AG20443 (cell line): ENCODE measurements around the gene TMEM18.
A peak's percentile ranks its signal among the peaks of the same experiment; 100 is the strongest.

Experiments used
- DNase-seq: peaks from one replicate; pipeline ENCODE4 v3.0.0; 2012; ENCODE audit warnings: low spot score, mixed read lengths

The TMEM18 gene

DNA sequence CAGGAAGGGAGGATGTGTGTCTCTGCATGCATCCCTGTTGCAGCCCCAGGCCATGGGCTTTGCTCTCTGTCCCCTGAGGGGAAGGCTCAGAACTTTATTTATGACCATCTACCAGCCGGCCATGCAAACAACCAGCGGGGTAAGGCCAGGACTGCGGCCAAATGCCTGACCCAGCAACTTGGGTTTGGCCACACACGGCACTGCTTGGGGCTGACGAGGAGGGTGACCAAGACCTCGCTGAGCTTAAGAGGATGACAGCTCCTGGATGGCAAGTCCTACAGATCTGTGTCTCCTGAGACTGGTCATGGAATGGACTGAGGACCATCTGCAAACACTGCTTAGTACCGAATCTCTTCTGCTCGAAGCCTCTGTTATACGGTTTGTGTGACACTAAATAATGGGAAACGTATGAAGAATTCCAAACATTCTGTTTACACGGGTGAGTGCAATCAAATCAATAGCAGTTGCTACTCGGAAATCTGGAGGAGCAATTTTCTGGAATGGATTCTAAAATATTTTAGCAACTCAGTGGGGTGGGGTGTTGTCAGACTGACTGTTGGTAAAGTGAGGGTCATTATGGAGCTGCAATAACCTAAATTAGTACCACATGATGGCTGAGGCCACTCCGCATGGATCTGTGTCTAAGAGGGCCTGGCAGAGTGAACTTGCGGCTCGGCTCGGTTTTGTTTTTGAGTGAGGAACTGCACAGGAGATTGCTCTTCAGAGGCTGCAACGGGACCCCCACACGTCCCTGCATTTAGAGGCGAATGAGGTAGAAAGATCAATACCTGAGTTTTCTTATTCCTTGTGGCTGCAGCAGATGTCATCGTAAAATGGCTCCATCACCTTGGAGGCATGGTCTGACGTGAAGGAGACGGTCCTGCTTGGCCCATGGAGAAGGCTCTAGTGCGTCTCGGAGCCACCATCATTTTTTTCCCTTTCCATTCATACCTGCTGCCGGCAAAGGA, 26.6 kb downstream of the TMEM18 start:
- peak; percentile 50 for DNase-seq

DNA sequence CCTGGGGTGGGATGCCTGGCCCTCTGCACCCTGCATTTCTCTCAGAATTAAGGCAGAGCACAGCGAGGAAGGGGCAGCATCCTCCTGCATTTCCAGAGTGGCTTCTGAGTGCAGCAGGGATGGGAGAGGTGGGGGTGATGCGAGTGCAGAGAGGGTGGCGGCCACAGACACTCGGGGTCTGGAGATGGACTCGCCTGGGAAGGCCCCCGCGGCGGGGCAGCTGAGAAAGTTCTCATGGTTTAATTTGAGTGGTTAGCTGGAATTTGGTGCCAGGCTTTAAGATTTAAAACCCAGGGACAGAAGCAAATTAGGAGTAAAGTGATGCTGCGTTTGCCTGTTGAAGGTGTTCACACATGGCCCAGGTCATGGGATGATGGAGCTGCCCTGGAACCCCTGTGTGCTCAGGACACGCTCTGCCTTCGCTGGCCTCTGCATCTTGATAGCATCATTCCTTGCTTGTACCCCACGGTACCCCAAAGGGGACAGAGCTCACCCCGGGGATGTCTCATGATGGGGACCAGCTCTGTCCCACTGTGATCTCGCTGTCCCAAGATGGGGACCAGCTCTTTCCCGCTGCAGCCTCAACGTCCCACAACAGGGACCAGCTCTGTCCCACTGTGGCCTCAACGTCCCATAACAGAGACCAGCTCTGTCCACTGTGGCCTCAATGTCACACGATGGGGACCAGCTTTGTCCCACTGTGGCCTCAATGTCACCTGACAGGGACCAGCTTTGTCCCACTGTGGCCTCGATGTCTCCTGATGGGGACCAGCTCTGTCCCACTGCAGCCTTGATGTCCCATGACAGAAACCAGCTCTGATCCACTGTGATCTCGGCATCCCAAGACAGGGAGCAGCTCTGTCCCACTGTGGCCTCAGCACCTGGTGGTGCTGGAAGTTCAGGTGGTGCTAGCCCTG, 27.5 kb downstream of the TMEM18 start:
- no peak for DNase-seq

DNA sequence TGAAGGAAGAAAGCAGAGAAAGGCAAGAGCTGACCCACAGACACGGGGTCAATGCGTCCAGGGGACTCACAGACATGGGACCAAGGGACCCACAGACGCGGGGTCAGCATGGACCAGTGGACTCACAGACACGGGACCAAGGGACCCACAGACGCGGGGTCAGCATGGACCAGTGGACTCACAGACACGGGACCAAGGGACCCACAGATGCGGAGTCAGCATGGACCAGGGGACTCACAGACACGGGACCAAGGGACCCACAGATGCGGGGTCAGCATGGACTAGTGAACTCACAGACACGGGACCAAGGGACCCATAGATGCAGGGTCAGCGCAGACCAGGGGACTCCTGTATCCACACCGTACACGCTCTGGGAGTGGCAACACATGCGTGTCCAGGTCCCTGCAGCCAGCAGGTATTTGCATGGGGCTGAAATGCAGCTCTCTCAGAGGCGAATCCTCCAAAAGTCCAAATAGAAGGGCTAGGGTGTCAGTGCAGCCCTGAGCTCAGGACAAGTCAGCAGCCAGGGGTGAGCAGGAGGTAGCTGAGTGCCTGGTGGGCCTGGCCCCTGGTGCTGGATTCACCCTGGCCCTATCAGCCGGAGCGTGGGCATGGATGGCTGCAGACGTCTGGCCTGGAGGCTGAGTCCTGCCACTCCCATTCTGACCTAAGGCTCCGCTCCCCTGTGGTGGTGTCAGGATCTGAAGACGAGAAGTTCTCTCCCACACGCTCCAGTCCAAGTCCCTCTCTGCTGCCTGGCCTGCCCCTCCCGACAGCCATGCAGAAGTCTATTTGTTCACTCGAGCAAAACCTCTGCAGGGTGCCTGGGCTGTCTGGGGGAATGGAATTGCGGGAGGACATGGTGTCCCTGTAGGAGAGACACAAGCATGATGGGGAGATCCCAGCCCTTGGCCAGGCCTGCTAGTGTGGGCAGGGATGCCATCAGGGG, 28.5 kb downstream of the TMEM18 start:
- no peak for DNase-seq

DNA sequence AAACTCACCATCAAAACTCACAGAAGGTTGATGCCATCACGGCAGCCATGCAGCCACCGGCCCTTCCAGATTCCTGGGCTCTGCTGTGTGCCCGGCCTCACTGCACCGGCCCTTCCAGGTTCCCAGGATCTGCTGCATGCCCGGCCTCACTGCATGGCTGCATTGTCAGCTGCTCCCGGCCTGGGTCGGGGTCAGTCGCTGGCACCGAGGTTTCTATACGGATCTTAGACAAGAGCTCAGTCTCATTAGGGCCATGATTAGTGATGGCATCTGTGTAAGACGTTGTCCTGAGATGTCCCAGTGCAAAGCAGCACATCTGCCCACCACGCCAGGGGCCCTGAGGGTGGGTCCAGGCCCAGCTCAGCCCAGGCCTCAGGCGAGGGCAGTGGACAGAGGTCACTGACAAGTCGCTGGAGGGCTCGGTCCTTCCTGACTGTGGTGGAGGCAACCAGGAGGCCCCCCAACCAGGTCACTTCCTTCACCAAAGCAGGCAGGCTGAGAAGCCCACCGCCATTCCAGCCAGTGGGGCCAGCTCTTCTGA, 29.4 kb downstream of the TMEM18 start:
- no peak for DNase-seq

DNA sequence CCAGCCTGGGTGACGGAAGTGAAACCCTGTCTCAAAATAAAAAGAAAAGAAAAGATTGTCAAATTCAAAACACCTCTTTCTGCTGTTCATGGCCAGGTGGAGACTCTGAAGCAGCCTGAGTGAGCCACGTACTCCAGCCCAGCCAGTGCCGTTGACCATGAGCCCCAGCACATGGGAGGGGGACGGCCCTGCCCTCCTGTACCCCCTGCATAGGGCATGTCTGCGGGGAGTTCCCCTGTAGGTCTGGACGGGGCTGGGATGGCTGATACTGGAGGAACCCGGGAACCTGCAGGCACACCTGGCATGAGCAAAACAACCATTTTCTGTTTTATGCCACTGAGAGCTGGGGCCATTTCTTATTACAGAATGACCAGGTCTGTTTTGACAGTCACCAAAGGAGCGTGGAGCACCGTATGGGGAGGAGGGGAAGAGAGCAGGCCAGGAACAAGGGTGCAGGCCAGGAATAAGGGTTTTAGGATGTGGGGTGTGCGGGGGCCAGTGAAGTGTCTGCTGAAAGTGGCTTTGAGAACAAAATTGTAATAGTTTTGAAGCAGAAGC, 30.1 kb downstream of the TMEM18 start:
- DNase-seq, result no peak

DNA sequence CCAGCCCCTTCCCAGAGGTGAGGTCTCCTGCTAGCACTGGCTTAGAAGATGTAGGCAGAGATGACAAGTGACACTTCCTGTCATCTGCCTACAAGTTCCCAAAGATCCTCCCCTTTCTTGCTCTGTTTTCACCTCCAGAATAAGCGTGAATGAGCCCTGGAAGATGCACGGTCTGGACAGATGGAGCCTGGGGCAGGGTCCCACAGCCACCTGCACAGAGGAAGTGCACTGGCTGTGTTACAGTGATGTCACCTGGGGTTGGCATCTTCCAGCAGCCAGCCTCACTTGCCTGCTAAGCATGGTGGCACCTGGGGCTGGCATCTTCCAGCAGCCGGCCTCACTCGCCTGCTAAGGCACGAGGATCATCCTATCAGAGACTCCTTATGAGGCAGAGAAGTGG, 32.3 kb downstream of the TMEM18 start:
- no peak for DNase-seq

DNA sequence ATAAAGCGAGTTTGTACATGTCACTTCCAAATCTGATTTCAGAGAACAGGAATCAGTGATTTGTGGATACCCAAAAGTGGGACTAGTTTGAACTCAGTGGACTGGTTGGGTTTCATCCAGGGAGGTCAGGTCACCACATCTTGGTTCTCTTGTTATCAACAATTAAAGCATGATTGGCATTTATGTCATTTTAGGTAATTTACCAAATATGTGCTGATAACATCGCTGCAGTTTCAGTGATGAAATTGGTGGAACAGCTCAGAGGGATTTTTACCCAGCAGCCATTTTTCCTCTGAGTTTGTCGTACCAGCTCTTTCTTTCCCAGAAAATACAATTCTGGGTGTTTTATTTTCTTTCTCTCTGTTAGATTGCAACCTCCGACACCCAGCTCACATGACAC, 33.4 kb downstream of the TMEM18 start:
- DNase-seq, result no peak

DNA sequence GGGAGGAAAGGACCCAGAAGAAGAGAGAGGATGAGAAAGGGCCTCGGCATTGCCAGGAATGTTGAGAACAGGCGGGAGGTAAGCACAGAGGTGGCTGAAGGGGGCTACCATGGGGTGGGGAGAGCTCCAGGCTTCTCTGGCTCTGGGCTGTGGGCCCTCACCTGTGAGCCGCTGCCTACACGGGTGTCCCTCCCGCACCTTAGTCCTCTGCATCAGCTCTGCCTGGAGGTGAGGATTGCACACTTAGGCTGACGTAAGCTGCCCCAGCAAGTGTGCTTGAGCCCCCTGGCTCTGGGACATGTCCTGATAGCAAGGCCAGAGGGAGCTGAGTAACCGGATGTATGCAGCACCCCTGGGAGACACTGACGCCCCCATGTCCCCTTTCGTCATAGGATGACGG, 33.9 kb downstream of the TMEM18 start:
- DNase-seq, result no peak

DNA sequence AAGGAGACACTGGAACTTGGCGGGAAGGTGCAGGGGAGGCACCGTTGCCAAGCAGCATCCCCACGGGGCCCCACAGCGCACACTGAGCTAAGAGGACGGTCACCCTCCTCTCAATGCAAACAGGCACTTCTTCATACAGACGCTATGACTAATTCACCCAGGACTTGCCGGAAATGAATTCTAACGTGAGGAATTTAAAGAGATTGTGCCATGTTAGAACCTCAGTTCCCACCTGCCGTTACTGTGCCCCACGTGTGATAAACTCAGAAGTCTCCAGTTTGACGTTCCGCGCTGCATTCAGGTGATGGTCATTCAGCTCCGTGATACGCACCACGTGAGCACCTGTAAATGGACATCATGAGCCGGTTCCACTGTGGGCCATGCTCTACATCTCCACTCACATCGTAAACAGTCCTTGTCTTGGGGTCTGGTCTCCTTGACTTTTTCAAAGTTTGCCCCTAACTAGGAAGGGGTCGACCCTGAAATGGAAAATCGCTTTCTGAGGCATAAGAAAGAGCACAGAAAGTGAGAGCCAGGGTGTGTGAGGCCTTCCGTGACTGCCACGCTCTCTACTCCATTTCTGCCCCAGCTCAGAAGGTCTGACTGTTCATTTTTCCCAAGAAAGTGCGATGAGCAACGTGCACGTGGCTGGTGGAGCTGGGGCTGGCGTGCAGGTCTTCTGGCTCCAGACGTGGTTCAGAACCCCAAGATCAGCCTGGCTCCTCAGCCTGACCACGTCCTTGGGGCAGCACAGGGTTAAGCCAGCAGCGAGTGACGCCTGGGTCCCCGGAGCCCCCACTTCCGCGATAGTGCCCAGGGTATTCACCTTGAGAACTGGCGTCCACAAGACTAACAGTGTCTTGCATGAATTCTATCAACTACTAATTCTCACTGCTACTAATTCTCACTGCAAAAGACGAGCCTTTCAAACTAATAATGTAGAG, 35.1 kb downstream of the TMEM18 start:
- DNase-seq, result no peak

DNA sequence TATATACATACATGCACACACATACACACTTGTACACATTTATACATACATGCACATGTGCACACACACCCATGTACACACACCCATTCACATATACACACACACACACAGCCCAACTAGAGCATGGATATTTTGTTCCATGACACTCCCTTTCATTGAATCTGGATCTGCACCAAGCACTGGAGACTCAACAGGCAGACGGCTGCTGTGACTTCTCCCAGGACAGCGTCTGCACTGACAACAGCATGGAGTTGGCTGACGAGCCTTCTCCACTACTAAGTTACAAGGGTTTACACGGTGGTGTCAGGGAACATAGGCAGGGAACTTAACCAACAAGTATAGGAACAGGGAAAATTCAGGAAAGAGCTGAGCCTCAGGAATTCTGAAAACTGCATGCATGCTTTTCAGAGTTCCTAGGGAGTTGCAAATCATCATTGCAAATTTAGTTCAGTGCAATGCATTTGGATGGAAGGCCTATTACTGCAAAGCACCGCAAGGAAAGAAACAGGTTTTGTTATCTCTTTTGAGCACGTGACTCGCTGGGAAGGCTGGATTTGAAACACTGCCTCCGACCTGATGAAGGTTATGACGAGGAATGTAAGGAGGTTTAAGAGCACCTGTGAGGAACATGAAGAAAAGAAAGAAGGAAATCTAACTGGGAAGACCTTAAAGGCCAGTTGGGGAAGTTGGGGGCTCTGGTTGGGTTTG, 35.9 kb downstream of the TMEM18 start:
- DNase-seq, result no peak

DNA sequence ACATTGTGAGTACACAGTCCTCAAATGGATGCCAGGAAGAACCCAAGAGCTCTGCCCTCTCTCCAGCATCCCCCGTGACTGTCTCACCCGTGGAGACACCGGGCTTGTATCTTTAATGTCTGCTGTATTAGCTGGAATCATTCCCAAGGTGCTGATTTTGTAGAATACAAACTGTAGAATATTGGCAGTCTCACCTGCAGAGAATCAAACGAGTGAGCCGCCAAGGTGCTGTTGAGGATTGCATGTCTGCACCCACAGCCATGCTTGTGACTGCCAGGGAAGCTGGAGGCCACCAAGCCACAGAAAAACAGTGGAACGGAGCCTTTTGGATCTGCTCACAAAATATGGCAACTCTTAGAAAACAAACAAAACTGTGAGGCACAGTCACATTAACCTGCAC, 37.5 kb downstream of the TMEM18 start:
- DNase-seq, result no peak

DNA sequence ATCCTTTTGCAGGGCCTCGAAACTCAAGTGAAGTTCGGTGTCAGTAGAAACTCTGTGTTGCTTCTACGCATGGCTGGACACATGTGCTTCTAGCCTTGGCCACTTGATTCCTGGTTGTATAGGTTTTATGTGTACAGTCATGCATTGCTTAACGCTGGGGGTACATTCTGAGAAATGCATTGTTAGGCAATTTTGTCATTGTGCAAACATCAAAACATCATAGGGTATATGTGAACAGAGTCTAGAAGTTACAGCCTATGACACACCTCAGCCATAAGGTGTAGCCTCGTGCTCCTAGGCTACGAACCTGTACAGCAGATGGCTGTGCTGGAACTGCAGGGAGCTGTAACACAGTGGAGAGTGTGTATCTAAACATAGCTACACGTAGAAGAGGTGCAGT, 39.4 kb downstream of the TMEM18 start:
- DNase-seq, result no peak

DNA sequence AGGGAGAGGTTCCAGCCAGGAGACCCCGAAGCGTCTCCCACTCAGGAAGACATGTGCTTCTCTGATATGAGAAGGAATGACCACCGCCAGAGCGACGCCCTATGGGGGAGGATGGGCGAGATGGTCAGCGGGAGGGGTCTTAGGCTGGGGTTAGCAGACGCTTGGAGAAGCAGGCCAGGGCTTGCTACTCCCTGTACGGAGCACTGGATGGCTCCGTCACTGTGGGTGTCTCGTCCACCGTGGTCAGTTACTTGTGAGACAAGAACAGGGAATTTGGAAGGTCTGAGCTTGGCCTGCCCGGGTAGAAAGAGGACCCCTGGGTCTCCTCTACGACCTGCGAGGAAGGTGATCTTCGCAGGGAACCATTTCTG, 39.8 kb downstream of the TMEM18 start:
- DNase-seq, result no peak

DNA sequence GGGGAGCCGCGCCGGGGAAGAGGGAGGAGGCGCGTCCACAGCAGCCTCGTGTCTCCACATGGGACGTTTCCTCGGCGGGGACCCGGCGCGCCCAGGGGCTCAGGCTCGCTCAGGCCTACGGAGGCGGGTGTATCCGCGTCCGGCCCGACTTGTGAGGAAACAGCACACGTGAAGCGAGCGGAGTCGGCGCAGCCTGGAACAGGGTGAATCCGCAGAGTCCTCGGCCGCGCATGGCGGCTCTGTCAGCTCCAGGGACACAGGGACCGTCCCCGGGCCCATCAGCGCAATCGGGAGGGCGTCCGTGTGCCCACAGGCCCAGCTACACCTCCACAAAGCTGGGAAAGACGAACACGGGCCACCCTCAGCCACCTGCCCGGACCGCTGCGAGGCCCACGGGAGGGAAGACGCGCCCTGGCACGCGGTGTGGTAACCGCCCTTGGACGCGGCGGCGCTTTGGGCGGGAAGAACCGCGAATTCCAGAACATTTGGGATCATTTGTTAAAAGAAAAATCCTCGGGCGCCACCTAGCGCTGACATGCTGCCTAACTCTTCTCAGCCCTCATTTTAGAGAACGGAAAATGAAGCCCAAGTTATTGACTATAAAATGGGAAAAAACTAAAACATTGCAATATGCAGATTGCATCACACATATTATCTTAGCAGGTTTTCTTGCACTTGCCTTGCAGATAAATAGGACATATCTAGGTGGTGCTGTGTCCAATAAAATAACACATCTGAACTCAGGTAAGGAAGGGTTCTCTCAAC, 40.4 kb downstream of the TMEM18 start:
- peak; percentile 89 for DNase-seq

DNA sequence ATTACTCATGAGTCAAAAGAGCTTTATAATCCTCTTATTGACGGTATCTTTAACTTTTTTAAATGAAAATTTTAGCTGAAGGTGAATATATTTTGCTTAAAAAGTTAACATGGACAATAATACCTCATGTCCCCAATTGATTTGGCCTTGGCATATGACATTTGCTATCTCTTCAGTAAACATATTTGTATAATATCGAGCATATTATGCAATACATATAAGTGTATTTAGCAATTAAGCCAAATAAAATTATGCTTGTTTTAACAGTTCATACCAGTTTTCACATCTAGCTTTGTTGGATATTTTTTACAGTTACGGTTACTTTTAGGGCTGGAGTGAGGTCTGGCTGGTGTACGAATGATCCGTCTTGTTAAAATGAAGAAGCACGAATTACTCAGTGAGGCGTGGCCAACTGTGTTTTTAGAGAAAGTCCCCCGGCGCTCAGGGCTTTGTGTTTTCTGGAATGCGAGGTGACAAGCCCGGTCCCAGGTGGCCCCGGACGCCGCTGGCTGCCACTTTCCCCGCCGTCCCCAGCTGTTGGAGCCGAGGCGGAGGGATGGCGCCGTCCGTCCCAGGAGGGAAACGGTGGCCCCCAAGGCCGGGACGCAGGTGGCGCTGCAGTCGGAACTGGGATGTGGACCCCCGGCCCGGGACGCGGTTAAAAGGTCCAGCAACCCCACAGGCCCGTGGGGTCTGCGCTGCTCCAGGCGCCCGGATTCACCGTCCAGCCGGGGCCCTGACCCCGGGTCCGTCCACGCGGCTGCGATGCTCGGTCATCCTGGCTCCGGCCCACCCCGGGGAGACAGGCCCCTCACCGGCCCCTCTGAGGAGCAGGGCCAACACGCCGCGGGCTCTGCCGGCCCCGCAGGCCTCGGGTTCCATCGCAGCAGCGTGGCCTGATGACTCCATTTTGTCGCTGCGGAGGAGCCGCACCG, 41.3 kb downstream of the TMEM18 start:
- no peak for DNase-seq

DNA sequence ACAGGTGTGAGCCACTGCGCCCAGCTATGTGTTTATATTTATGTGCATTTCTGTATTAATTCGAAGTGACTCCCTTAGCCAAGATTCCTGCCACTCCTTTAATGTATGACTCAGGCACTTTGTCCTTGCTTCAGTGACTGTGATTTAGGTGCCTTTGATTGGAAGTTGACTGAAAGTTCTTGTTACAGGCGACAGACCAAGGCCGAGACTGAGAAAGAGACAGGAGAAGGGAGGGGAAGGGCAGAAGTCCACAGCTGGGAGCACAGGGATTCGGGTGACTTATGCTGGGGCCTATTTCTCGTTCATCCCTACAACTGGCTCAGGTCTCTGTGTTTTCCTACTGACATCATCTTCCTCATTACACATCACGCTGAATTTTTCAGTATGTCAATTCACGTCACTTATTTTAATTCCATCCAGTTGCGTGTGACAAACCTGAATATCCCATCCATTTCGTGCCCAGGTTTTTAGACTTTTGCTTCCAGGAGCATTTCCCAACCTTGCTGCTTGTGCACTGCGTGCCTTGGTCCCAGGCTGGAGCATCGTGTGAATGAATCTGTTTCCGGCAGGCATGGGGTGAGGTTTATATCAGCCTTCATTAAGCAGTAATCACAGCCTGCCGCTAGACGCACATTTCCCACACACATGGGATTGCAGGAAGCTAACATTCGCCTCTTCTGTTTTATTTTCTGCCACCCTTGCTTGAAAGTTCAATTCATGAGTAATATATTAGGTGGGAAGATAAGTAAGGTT, 42.4 kb downstream of the TMEM18 start:
- DNase-seq, result no peak

DNA sequence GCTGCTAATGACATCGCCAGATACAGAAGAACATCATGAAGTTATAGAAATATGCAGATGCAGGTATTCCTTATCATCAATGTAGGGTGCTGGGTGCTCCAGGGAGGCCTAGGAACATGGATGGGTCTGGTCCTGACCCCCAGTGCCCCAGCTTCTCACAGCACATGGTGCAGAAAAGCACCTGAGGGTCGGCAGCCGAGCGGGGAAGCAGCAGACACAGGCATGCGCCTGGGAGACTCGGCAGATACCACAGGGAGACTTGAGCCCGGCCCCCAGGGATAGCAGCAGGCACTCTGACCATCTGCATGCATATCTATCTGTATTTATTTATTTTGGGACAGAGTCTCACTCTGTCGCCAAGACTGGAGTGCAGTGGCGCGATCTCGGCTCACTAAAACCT, 43.2 kb downstream of the TMEM18 start:
- no peak for DNase-seq
